Neural cell (in vitro differentiated cells): Measurements from ENCODE around the gene RPL21.

Experiments
- CTCF ChIP-seq: fragments of 450-650 bp; IDR thresholded peaks from 2 replicates; pipeline ENCODE4 v1.5.1; 2014; ENCODE audit warnings: antibody characterized with exemption, mild to moderate bottlenecking, moderate library complexity; ENCODE audit not compliant: poor library complexity, severe bottlenecking
- EP300 ChIP-seq: fragments of 450-650 bp; conservative IDR thresholded peaks from 2 replicates; pipeline ENCODE4 v1.6.1; 2014; ENCODE audit warnings: antibody characterized with exemption, mild to moderate bottlenecking, moderate library complexity; ENCODE audit not compliant: poor library complexity, severe bottlenecking
- MXI1 ChIP-seq: fragments of 450-650 bp; conservative IDR thresholded peaks from 2 replicates; pipeline ENCODE4 v1.6.1; 2014; ENCODE audit warnings: antibody characterized with exemption, mild to moderate bottlenecking; ENCODE audit not compliant: poor library complexity, severe bottlenecking
- POLR2AphosphoS5 ChIP-seq: IDR thresholded peaks from 2 replicates; pipeline ENCODE4 v1.6.1; 2012
- RAD21 ChIP-seq: fragments of 450-650 bp; conservative IDR thresholded peaks from 2 replicates; pipeline ENCODE4 v1.6.1; 2014; ENCODE audit warnings: antibody characterized with exemption, mild to moderate bottlenecking, moderate library complexity
- REST ChIP-seq: IDR thresholded peaks from 2 replicates; pipeline ENCODE4 v1.6.1; 2012; ENCODE audit warnings: borderline replicate concordance
- SMC3 ChIP-seq: fragments of 450-650 bp; conservative IDR thresholded peaks from 2 replicates; pipeline ENCODE4 v1.6.1; 2014; ENCODE audit warnings: antibody characterized with exemption, mild to moderate bottlenecking, moderate library complexity; ENCODE audit not compliant: poor library complexity

GRCh38 chr13:27267596-27267995, 16.2 kb downstream of the RPL21 start:
- TF ChIP-seq POLR2AphosphoS5: no peak
- no peak for TF ChIP-seq CTCF
- TF ChIP-seq SMC3: no peak
- no peak for TF ChIP-seq REST
- TF ChIP-seq RAD21: no peak
- TF ChIP-seq EP300: no peak
- no peak for TF ChIP-seq MXI1
